ENCODE measurements around the gene BCAS4.

DNA sequence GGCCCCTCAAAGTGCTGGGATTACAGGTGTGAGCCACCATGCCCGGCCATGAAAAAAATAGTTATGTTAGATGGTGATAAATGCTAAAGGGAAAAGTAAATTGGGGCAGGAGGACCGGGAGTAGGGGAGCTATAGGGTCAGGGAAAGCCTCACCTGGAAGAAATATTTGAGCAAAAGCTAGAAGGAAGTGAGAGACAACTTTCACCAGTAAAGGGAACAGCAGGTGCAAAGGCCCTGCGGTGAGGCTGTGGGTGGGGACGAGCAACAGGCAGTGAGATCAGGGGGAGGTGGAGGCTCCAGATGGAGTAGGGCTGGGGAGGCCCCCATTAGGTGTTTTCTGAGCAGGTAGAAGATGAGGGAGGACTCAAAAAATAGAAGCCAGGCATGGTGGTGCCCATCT lies 16.0 kb downstream of the BCAS4 start:
- TF ChIP-seq, protein P1, sequence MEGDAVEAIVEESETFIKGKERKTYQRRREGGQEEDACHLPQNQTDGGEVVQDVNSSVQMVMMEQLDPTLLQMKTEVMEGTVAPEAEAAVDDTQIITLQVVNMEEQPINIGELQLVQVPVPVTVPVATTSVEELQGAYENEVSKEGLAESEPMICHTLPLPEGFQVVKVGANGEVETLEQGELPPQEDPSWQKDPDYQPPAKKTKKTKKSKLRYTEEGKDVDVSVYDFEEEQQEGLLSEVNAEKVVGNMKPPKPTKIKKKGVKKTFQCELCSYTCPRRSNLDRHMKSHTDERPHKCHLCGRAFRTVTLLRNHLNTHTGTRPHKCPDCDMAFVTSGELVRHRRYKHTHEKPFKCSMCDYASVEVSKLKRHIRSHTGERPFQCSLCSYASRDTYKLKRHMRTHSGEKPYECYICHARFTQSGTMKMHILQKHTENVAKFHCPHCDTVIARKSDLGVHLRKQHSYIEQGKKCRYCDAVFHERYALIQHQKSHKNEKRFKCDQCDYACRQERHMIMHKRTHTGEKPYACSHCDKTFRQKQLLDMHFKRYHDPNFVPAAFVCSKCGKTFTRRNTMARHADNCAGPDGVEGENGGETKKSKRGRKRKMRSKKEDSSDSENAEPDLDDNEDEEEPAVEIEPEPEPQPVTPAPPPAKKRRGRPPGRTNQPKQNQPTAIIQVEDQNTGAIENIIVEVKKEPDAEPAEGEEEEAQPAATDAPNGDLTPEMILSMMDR (conservative IDR thresholded peaks at IDR 0.05; ENCODE audit: low read depth in 2 of 2) = no peak
- TF ChIP-seq CREB1 (CRISPR knock-in tag; IDR thresholded peaks at IDR 0.05; ENCODE audit: low read depth) = no peak

Data from GM23338 (cell line).